GM18951 (cell line): Measurements from ENCODE around the gene ANXA7.
A peak's percentile ranks its signal among the peaks of the same experiment; 100 is the strongest.

Experiments
- POLR2A ChIP-seq: IDR thresholded peaks from 4 replicates; pipeline ENCODE4 v1.6.1; 2011; ENCODE audit warnings: mild to moderate bottlenecking; ENCODE audit not compliant: insufficient read length, insufficient read depth; ENCODE audit errors: extremely low read depth
- in situ Hi-C: fragments of 300-500 bp; cut with MboI; formaldehyde crosslinking; loops from one replicate; pipeline ENCODE4 v1.12.0; 2022; ENCODE audit warnings: low sequenced_read_pairs, mixed read lengths, inconsistent platforms; ENCODE audit not compliant: unreplicated experiment

The ANXA7 gene

DNA sequence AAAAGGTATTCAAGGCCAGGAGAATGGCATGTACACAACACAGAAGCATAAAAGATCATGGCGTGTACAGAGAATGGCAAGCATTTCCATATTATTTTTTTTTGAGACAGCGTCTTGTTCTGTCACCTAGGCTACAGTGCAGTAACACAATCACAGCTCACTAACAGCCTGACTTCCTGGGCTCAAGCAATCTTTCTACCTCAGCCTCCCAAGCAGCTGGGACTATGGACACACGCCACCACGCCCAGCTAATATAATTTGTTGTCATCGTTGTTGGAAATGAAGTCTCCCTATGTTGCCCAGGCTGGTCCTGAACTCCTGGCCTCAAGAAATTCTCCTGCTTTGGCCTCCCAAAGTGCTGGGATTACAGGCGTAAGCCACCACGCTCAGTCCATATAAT, 27.3 kb downstream of the ANXA7 start:
- in situ Hi-C loops, result no loop called here
- TF ChIP-seq POLR2A, result no peak

DNA sequence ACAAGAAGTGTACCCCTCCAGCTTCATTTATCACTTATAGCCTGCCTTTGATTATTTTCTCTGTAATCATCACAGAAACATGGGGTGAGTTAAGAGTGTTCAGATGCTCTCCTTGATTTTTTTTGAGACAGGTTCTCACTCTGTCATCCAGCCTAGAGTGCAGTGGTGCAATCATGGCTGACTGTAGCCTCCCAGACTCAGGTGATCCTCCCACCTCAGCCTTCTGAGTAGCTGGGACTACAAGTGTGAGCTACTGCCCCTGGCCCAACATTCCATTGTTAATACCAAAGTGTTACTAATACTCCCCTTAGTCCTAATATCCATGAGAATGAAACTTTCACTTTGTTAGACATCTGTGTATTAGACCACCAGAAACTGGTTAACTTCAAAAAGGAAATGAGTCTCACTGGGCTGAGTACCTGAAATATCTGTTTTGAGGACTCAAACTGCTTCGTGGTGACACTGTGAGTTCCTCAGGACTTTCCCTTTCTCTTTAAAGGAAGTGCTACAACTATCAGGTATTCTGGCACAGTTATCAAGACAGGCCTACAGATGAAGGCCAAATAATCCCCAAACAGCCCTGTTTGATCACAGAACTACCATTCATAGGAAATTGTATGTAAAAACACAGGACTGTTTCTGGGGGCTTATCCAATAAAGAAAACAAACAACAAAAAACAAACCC, 34.7 kb downstream of the ANXA7 start:
- in situ Hi-C loops, result no loop called here
- TF ChIP-seq POLR2A, result no peak

DNA sequence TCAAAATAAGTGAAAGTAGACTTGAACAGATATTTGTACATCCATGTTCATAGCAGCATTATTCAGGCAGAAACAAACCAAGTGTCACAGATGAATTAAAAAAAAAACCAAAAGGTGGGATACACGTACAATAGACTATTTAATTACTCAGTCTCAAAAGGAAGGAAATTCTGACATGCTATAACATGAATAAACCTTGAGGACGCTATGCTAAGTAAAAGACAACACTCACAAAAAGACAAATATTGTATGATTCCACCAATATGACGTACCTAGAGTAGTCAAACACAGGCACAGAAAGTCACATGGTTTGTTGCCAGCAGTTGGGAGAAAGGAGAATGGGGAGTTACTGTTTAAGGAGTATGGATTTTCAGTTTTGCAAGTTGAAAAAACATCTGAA, 37.2 kb downstream of the ANXA7 start:
- no peak for TF ChIP-seq POLR2A
- in situ Hi-C loops, result no loop called here

DNA sequence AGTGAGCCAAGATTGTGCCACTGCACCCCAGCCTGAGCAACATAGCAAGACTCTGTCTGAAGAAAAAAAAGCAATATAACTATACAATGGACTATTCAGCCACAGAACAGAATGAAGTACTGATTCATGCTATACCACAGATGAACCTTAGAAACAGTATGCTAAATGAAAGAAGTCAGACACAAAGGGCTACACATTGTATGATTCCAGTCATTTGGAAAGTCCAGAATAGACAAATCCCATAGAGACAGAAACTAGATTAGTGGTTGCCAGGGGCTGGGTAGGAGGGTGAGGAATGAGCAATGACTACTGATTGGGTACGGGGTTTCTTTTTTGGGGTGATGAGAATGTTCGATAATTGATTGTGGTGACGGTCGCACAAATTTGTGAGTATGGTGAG, 45.6 kb downstream of the ANXA7 start:
- in situ Hi-C loops, result no loop called here
- TF ChIP-seq POLR2A, result no peak

DNA sequence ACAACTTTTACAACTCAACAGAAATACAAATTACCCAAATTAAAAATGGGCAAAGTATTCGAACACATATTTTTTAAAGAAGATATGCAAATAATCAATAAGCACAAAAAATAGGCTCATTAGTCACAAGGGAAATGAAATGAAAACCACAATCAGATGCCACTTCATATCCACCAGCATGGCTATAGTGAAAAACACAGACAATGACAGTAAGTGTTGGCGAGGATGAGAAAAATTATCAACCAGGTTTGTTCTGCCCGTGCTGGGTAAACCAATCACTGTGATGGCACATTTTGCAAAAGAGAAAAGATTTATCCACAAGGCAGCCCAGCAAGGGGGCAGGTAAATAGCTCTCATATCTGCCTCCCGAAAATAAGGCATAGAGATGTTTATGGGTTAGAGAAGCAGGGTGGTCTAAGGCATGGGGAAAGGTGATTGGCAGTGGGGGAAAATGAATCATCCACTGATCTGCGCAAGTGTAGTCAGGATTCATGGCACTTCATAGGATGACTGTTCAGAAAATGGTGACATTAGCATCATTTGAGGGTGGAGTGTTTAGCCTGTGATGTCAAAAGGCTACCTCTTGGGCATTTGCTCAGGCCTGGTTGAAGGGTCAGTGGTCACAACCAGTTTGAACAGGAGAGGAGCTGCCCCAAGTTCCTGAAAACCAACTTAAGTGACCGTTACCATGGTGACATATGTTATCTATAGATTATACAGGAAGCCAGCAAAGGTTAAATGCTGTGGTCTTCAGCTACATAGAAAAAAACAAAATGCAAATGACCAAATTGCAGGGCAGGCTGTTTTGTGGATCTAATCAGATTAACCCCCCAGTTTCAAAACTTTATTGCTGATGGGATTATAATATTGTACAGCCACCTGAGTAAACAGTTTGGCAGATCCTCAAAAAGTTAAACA, 47.2 kb downstream of the ANXA7 start:
- TF ChIP-seq POLR2A, result no peak
- in situ Hi-C loops, result no loop called here

DNA sequence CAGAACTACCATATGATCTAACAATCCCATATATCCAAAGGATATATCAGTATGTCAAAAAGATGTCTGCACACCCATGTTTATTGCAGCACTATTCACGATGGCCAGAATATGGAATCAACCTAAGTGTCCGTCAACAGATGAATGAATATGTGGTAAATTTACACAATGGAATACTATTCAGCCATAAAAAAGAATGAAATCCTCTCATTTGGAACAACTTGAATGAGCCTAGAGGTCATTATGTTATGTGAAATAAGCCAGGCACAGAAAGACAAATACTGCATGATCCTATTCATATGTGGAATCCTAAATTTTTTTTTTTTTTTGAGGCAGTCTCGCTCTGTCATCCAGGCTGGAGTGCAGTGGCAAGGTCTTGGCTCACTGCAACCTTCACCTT, 48.9 kb downstream of the ANXA7 start:
- in situ Hi-C loops, result no loop called here
- no peak for TF ChIP-seq POLR2A

DNA sequence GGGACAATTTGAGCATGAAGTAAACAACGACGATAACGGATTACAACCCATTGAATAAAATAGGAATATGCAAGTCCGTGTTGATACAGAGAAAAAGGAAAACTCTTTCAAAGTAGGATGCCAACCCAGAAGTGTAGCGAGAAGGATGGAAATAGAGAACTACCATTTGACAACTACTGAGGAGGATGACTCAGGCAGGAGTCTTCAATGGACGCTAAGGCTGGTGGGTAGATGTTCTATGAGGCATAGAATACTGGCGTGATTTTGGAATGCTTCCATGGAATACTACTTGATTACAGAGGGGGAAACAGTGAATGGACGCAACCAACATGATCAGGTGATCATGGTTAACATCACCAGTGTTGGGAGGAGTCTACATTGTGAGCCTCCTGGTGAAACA, 54.4 kb downstream of the ANXA7 start:
- in situ Hi-C loops, result no loop called here
- no peak for TF ChIP-seq POLR2A

DNA sequence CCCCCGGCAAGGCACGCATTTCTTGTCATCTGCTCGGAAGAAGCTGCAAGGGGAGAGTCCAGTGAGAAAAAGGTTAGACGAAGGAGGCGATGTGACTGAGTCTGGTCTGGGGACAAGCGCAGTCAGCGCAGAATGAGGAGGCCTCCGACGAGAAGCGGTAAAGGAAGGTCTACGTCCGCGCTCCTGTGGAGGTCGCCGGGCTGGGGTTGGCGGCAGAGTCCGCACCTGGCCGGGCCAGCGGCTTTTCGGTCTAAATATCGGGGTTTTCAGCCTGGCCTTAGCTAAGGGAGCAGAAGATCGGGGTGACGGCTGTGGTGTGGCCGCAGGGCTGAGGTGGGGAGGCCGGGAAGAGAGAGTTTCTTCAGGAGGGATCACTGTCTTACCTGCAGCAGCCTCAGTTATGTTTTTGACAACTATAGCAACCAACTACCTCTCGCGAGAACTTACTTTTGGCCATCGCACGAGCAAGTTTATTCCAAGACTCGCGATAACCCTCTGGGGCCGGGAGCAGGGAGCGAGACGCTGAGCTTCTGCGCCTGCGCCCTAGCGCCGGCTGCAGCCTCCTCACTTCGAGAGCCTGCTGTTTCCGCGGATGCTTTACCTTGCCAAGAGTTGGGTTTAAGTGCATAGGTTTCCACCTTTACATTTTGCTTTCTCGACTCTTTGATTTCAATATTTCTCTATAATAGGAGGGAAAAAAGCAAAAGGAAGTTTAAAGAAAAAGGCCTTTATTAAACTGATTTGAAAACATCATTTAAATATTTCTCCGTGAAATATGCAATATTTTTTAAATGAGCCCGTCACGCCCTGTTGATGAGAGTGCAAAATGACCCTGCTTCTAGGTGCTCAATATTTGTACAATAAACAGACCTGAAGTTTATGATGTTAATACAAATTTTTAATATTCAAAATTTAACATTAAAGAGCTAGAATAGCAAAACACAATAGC, 55.3 kb downstream of the ANXA7 start, which contains the start of gene CFAP70:
CFAP70 (minus strand) TSS at position 534 of the 949 bp plus-strand sequence. CDS start 4,068 bp downstream, outside the sequence.
- TF ChIP-seq POLR2A, result peak; percentile 71
- in situ Hi-C loops, result no loop called here

DNA sequence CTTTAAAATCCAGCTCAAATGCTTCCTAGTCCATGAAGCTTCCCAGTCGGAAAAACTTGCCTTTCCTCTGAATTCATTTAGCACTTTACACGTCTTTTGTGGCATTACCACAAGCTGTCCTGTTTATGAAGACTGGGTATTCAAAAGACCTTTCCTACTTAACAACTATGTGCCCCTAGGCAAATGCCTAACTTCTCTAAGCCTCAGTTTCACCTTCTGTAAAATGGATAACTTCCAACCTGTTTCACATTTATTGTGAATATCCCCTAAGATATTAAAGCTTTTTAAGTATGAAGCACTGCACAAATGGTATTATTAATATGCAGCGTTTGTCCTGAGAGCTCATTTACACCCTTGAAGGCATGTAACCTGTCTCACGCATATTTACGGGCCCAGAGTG, 56.0 kb downstream of the ANXA7 start:
- TF ChIP-seq POLR2A, result no peak
- in situ Hi-C loops, result no loop called here

DNA sequence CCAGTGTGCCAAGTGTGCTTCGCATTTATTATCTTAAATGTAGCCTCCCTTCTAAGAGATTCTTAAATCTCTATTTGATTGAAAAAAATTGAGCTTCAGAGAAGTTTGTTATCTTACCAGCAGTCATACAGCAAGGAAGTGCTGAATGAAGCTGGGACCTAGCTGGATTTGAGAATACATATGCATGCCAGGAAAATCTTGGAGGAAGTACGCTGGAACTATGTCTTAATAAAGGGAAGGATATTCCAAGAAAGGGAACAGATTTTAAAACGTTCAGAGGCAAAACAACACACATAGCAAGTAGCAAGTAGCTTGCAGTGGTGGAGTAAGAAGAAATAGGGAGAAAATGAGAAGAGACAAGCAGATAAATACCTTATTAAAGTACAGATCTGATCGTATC, 56.7 kb downstream of the ANXA7 start:
- in situ Hi-C loops, result no loop called here
- no peak for TF ChIP-seq POLR2A

DNA sequence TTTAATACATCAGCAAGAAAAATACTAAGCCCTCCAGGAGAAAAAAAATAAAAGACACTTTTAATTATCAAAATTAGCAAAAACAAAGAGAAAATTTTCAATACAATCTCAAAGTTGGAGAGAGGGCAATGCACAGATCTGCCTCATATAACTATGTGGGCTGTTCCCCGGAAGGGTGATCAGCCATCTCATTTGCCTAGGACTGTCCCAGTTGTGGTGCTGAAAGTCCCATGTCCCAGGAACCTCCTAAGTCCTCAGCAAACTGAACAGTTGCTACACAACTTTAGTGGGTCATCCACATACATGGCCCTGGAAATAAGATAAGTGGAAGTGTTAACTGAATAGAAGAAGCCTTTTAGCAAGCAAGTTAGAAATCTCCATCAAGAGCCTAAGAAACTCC, 69.6 kb downstream of the ANXA7 start:
- in situ Hi-C loops, result no loop called here
- no peak for TF ChIP-seq POLR2A

DNA sequence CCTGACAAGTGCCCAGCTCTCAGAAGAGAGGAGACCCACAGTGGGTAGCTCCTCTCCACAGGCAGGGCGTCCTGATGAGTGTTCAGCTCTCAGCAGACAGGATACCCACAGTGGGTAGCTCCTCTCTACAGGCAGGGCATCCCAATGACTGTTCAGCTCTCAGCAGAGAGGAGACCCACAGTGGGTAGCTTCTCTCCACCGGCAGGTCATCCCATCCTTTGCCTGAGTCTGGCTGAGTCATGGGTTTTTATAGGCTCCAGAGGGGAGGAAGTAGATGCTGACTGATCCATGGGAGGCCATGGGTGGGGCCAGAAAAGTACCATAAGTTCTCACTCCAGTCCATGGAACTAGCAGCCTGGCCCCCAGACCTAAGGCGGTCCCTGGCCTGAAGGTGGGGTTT, 73.7 kb downstream of the ANXA7 start:
- no peak for TF ChIP-seq POLR2A
- in situ Hi-C loops, result no loop called here

DNA sequence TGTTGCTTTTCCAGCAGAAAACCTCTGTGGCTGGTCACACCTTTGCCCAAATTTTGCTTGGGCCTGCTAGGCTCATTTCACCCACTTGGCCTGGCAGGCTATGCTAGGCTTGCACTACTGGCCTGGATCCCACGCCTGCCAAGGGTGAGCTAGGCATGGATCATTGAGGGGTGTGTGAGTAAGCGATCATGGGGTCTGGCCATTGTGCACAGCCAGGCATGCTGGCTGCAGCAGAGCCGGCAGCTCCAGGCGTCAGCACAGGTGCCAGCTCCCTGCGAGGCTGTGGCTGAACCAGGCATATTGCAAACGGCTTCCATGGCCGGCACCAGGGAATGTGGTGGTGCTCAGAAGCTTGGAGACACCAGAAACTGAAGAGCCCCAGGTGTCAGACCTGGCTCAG, 74.4 kb downstream of the ANXA7 start:
- TF ChIP-seq POLR2A, result no peak
- in situ Hi-C loops, result no loop called here
